ACHN (cell line): Measurements from ENCODE around the gene DLEU7.

Source experiments
- DNase-seq: peaks from one replicate; pipeline ENCODE4 v3.0.0-alpha.2; 2015
- in situ Hi-C: cut with HindIII; loops from 2 replicates; pipeline ENCODE4 v1.10.0; 2017; ENCODE audit warnings: low sequenced_read_pairs, low pct_ligation_motif_present, low pct_unique_long_range_greater_than_20kb

Gene DLEU7

DNA sequence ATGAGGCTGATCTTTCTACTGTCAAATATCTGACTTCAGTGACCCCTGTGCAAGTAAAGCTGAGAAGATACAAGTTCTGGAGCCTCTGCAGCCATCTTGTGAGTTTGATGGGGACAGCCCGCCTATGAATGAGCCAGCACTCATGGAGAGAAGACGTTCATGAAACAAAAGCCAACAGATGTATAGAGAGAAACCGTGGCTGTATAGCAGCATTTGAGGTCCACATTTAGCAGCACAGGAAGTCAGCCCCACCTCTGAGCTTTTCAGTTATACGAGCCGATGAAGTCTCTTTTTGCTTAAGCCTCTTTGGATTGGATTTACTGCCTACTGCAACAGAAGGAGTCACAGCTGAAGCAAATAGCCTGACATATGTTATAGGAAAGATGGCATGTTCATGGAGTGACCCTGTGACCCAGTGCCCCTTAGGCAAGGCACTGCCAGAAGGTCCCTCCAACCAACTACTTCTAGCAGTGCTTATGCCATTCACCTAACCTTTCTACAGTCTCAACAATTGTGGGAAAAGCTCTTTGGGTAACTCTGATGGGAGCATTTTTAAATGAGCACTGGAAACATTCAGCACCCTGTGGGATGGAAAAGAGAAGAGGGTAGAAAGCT is 3.5 kb upstream of the DLEU7 start:
- DNase-seq: no peak
- in situ Hi-C loops: no loop called here

- in situ Hi-C loops: no loop called here
- no peak for DNase-seq
These were observed 1.7 kb upstream of the DLEU7 start for GRCh38 chr13:50845211-50845610.

GRCh38 chr13:50844084-50844875 is 788 bp upstream of the DLEU7 start:
- no peak for DNase-seq
- in situ Hi-C loops: no loop called here

- DNase-seq: no peak
- in situ Hi-C loops: no loop called here
These were observed 569 bp downstream of the DLEU7 start for GRCh38 chr13:50842990-50843256.

- no peak for DNase-seq
- in situ Hi-C loops: no loop called here
These were observed 1.1 kb downstream of the DLEU7 start for GRCh38 chr13:50842251-50842989.

DNA sequence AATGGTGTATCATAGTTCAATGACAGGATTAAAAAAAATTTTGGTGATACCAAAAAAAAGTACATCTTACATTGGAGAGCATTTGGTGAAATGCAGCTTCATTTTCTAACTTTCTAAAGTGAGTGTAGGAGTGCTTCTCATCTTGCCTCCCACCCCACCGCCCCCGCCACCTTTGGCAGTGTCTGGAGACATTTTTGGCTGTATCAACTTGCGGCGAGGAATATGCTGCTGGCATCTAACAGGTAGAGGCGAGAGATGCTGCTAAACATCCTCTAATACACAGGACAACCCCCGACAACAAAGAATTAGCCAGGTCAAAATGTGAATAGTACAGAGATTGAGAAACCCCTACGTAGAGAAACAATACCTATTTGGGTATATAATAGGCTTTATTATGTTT is 1.7 kb downstream of the DLEU7 start:
- in situ Hi-C loops: no loop called here
- no peak for DNase-seq

DNA sequence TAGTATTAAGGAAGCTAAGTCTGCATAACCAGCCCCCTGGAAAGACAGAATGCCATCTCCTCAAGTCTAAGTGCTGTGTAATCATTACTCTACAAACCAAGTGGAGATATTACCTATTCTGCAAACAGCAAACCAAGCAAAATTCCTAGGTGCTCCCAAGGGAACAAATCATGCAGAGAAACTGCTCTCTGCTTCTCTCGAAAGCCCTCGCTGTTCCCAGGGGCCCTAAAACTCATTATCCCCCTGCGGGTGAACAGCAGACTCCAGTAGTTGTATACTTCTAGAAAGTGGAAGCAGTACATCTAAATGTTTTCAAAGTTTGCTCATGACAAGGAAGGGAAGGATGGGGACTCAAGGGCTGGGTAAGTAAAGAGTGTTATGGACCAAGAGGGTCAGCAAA is 3.2 kb downstream of the DLEU7 start:
- in situ Hi-C loops: no loop called here

GRCh38 chr13:50839828-50840227 is 3.7 kb downstream of the DLEU7 start:
- DNase-seq: no peak
- in situ Hi-C loops: no loop called here

More for the DNA sequence above, 3.2 kb downstream of the DLEU7 start:
- no peak for DNase-seq

DNA sequence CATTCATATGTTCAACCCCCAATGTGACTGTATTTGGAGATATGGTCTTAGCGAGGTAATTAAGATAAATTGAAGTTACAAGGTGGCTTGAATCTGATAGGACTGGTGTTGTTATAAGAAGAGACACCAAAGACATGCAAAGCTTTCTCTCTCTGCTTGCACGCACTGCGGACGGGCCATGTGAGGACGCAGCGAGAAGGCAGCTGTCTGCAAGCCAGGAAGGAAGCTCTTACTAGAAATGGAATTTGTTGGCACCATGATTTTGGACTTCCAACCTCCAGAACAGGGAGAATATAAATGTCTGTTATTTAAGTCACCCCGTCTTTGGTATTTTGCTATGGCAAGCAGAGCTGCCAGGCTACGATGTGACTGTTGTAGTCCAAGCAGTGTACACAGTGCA is 4.8 kb downstream of the DLEU7 start:
- in situ Hi-C loops: no loop called here

DNA sequence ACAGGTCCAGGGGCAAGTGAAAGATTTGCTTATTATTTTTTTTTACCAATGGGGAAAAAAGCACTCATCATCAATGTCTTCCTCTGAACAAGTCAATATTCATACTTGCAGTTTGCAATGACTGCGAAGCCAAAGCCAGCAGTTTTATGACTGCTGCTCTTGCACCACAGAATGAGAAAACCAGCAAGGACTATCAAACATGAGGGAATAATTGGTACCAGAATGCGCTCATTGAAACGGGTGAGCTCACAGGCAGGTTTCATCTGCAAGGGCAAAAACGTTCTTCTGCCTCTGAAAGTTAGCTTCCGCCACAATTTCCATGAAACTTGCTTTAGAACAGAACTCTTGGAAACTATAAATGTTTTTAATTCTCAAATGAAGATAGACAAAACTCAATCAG is 5.5 kb downstream of the DLEU7 start:
- in situ Hi-C loops: no loop called here
- no peak for DNase-seq

More for the DNA sequence above, 4.8 kb downstream of the DLEU7 start:
- DNase-seq: no peak

- in situ Hi-C loops: no loop called here
- DNase-seq: no peak
These were observed 12.0 kb downstream of the DLEU7 start for GRCh38 chr13:50831512-50831911.

- DNase-seq: no peak
- in situ Hi-C loops: no loop called here
These were observed 13.6 kb downstream of the DLEU7 start for GRCh38 chr13:50829896-50830295.

GRCh38 chr13:50829226-50829625 is 14.3 kb downstream of the DLEU7 start:
- in situ Hi-C loops: no loop called here
- DNase-seq: no peak

- in situ Hi-C loops: no loop called here
These were observed 17.5 kb downstream of the DLEU7 start for GRCh38 chr13:50826035-50826434.

DNA sequence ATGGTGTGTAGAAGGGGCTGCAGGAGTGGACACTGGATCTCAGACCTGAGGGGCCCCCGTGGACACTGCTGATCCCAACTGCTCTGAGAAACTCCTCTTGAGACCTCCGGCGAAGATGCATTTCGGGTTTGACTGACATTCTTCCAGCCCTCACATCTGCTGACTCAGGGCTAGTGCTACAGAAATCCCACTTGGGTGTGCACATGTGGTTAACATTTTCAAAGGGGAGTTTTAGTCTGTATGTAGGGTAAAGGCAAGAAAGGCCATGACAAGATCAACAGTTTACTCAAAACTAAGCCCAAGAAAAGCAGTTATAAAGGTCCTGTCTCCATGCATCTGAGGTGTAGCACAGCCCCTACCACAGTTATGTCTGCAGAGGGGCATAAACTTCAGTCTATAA is 31.2 kb downstream of the DLEU7 start:
- in situ Hi-C loops: no loop called here

More at GRCh38 chr13:50826035-50826434, 17.5 kb downstream of the DLEU7 start:
- no peak for DNase-seq

DNA sequence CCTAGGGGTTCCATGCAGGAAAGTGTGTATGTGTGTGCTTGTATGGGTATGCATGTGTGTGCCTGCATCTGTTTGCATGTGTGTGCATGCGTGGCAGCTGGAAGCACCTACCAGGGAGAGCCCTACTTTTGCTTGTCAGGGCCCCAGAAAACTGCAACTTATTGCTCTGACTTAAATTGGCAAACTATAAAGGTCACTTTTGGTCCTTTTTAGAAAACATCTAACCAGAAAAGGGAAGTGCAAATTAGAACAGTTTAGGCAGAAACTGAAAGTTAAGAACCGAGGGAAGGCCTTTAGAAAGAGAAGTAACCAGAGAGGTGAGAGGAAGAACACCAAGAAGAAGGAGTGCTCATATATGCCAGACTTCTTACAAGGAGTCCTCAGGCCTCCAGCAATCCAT is 32.5 kb downstream of the DLEU7 start:
- no peak for DNase-seq
- in situ Hi-C loops: no loop called here

More for the DNA sequence above, 31.2 kb downstream of the DLEU7 start:
- DNase-seq: no peak

DNA sequence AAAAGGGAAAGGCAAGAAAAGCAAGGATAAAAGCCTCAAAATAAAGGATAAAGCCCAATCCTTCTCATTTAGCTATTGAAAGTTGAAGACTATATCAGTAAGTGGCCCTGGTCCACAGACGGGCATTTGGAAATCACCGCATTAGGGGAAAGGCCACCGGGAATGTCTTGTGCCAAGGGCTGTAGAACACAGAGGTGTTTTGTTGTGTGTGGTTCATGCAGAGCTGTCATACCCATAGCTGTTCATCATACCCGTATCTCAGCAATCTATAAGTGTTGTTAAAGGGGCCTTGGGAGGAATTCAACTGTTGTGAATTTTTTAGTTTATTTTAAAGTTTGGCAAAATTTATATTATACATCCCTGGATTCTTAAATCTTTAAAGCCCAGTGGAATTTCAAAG is 33.0 kb downstream of the DLEU7 start:
- no peak for DNase-seq
- in situ Hi-C loops: no loop called here

DNA sequence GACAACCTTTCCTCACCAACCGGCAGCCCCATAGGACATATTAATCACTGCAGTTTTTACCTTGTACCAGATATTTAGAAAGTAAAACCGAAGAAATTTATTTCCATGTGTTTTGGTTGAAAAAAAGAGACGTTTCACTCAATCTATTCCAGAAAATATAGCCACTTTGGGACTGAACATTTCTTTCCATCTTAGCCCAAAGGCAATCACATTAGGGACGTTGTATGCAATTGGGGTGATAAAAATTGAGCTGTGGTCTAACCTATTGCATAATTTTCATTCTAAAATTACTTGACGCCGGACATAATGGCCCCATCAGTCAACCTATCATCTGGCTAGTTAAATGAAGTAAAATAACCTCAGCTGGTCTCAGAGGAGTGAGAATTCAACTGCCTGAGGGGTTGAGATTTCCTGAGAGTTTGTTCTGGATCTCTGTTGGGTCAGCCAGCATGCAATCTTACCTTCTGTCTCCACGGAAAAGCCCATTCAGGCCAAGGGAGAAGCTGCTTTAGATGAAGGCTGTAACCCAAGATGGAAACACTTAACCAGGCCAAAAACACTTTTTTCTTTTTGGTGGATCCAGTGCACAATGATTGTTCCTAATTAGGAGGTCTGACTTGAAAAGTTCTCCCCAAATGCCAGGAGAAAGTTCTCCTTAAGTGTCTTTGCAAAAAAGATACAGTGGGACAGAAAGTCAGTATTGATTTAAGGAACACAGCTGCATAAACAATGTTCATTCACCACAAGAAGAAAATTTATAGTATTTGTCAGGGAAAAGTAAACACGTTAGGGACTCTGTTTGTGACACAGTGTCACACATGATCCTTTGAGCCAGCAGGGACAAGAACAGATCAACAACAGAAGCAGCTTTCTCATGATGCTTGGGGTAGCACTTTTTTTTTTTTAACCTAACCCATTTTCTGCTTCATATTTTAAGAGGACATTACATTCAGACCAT is 34.1 kb downstream of the DLEU7 start:
- DNase-seq: no peak
- in situ Hi-C loops: no loop called here

GRCh38 chr13:50805805-50806204 is 37.7 kb downstream of the DLEU7 start:
- DNase-seq: peak; percentile 8
- in situ Hi-C loops: no loop called here
